Activated T-helper 1 cell treated with Interleukin-2 at 50 U/mL for 16 hours (primary cell): Measurements from ENCODE around the gene IPO4.
"Not testable (repeated sequence)": the region's sequence is repeated elsewhere in the genome, so short reads cannot be mapped to it uniquely, and the experiment has no call there.

Source experiments
- DNase-seq: peaks from one replicate; pipeline ENCODE4 v3.0.0-alpha.2; 2020; ENCODE audit warnings: low read depth

IPO4 gene

GRCh38 chr14:24188251-24189058, at the start of gene IPO4:
Gene IPO4 (minus strand): TSS chr14:24188816. CDS start chr14:24188787, 29 bp downstream.
- DNase-seq = peak; percentile 91

- no peak for DNase-seq
Measured at GRCh38 chr14:24238123-24238522, 49.5 kb upstream of the IPO4 start.

- no peak for DNase-seq
Measured at GRCh38 chr14:24237463-24237955, 48.9 kb upstream of the IPO4 start.

- no peak for DNase-seq
Measured at GRCh38 chr14:24236689-24237462, 48.3 kb upstream of the IPO4 start.

- no peak for DNase-seq
Measured at GRCh38 chr14:24235804-24236688, 47.4 kb upstream of the IPO4 start.

GRCh38 chr14:24234095-24235005, 45.7 kb upstream of the IPO4 start:
- no peak for DNase-seq

- no peak for DNase-seq
Measured at GRCh38 chr14:24233538-24233866, 44.9 kb upstream of the IPO4 start.

GRCh38 chr14:24232645-24233537, 44.3 kb upstream of the IPO4 start, which contains the start of gene GMPR2:
Gene GMPR2 (plus strand): TSS chr14:24232929. CDS start chr14:24233254, 325 bp downstream.
- no peak for DNase-seq

- DNase-seq = peak; percentile 76
Measured at GRCh38 chr14:24232121-24232644, 43.6 kb upstream of the IPO4 start, which contains the start of gene NEDD8. Gene NEDD8 (minus strand): TSS chr14:24232367. CDS start chr14:24232267, 100 bp downstream.

- no peak for DNase-seq
Measured at GRCh38 chr14:24231263-24232120, 42.9 kb upstream of the IPO4 start.

- DNase-seq = no peak
Measured at GRCh38 chr14:24228902-24229301, 40.3 kb upstream of the IPO4 start.

GRCh38 chr14:24226473-24226872, 37.9 kb upstream of the IPO4 start:
- DNase-seq = no peak

- DNase-seq = no peak
Measured at GRCh38 chr14:24224618-24225071, 36.0 kb upstream of the IPO4 start.

GRCh38 chr14:24222987-24223386, 34.4 kb upstream of the IPO4 start:
- DNase-seq = not testable (repeated sequence)

GRCh38 chr14:24219521-24219920, 30.9 kb upstream of the IPO4 start:
- no peak for DNase-seq

GRCh38 chr14:24219080-24219479, 30.5 kb upstream of the IPO4 start:
- DNase-seq = no peak

GRCh38 chr14:24216876-24217275, 28.3 kb upstream of the IPO4 start:
- not testable (repeated sequence) for DNase-seq

GRCh38 chr14:24216345-24216699, 27.7 kb upstream of the IPO4 start:
- DNase-seq = no peak
